PC-3 (cell line): Measurements from ENCODE around the gene INAFM2. TPM values are rescaled to one million over a fixed set of nuclear protein-coding genes. Genes with fewer than 3 reads are reported as not detected.

Source experiments
- ATAC-seq: fragments of 200-7000 bp; cut with Tn5 transposase; 2 replicates; pipeline ENCODE4 v1.9.1; 2020; ENCODE audit warnings: mild to moderate bottlenecking, moderate library complexity
- BruUV-seq: library from RNA; stranded (reverse); fragments of 400-500 nt; replicated peaks from 2 replicates; lab custom pipeline; 2021; lab: Mats Ljungman, UMichigan
- CTCF ChIA-PET: fragments of 300-600 bp; sonication (Branson Sonifier 250); formaldehyde crosslinking; loops from one replicate; lab custom pipeline; 2022; ENCODE audit warnings: antibody characterized with exemption; lab: Charles Lee
- POLR2A ChIA-PET: fragments of 300-600 bp; sonication (Branson Sonifier 250); formaldehyde crosslinking; loops from one replicate; lab custom pipeline; 2022; ENCODE audit warnings: antibody characterized with exemption; ENCODE audit not compliant: unreplicated experiment; lab: Charles Lee
- DNase-seq: peaks from one replicate; pipeline ENCODE4 v3.0.0-alpha.2; 2015
- H2AFZ ChIP-seq: fragments of 300-600 bp; sonication (generic); 2 replicates; pipeline ENCODE4 v1.6.0; 2016; ENCODE audit warnings: antibody characterized with exemption, low read length
- H3F3A ChIP-seq: fragments of 300-600 bp; sonication (generic); one replicate; pipeline ENCODE4 v1.6.0; 2017; ENCODE audit warnings: antibody characterized with exemption, low read length, control low read depth, mild to moderate bottlenecking; ENCODE audit not compliant: unreplicated experiment
- H3K27ac ChIP-seq: fragments of 300-600 bp; sonication (generic); 2 replicates; pipeline ENCODE4 v1.5.1; 2016; ENCODE audit warnings: mild to moderate bottlenecking, low read length
- H3K27me3 ChIP-seq: fragments of 300-600 bp; sonication (generic); 2 replicates; pipeline ENCODE4 v1.6.1; 2016; ENCODE audit warnings: low read length, mixed read lengths
- H3K36me3 ChIP-seq: fragments of 300-600 bp; sonication (generic); 2 replicates; pipeline ENCODE4 v1.6.1; 2016; ENCODE audit warnings: low read depth, mixed run types, low read length, mixed read lengths
- H3K4me1 ChIP-seq: fragments of 300-600 bp; sonication (generic); 2 replicates; pipeline ENCODE4 v1.5.1; 2016; ENCODE audit warnings: low read length; ENCODE audit not compliant: insufficient read depth
- H3K4me2 ChIP-seq: fragments of 300-600 bp; sonication (generic); 2 replicates; pipeline ENCODE4 v1.6.0; 2016; ENCODE audit warnings: low read length
- H3K4me3 ChIP-seq: fragments of 300-600 bp; sonication (generic); 2 replicates; pipeline ENCODE4 v1.5.1; 2016; ENCODE audit warnings: mild to moderate bottlenecking, low read length, mixed read lengths
- H3K79me2 ChIP-seq: fragments of 300-600 bp; sonication (generic); 2 replicates; pipeline ENCODE4 v1.6.1; 2017; ENCODE audit warnings: low read length, mixed read lengths
- H3K9ac ChIP-seq: fragments of 300-600 bp; sonication (generic); 2 replicates; pipeline ENCODE4 v1.6.0; 2016; ENCODE audit warnings: mild to moderate bottlenecking, low read length
- H3K9me2 ChIP-seq: fragments of 300-600 bp; sonication (generic); replicated peaks from 2 replicates; pipeline ENCODE4 v1.6.1; 2016; ENCODE audit warnings: mixed run types, low read length, mixed read lengths
- H3K9me3 ChIP-seq: fragments of 300-600 bp; sonication (generic); 2 replicates; pipeline ENCODE4 v1.6.1; 2016; ENCODE audit warnings: low read length, mixed read lengths
- H4K20me1 ChIP-seq: fragments of 300-600 bp; sonication (generic); 2 replicates; pipeline ENCODE4 v1.6.1; 2016; ENCODE audit warnings: low read length, mixed read lengths
- EZH2 ChIP-seq: fragments of 300-600 bp; sonication (generic); IDR thresholded peaks from one replicate; pipeline ENCODE4 v1.6.1; 2017; ENCODE audit warnings: antibody characterized with exemption, mild to moderate bottlenecking, low read length; ENCODE audit not compliant: unreplicated experiment
- EZH2phosphoT487 ChIP-seq: fragments of 300-600 bp; sonication (generic); IDR thresholded peaks from 2 replicates; pipeline ENCODE4 v1.6.1; 2018; ENCODE audit warnings: mild to moderate bottlenecking, antibody characterized with exemption, low read length, borderline replicate concordance
- intact Hi-C: fragments of 100-400 bp; cut with micrococcal nuclease; formaldehyde crosslinking; loops from 2 replicates; pipeline ENCODE4 v1.9.0; 2023
- total RNA-seq: library from RNA; depleted of rRNA; stranded (reverse); fragments of >200 nt; gene quantifications from 2 replicates; pipeline ENCODE4 v1.2.3, GENCODE V29; 2014
- TF ChIP-seq, protein P1 (sequence below): fragments of 300-600 bp; sonication (generic); conservative IDR thresholded peaks from 2 replicates; pipeline ENCODE4 v1.5.1; 2017; ENCODE audit warnings: antibody characterized with exemption, low read depth, mild to moderate bottlenecking, low read length

Gene INAFM2
- total RNA-seq, 1 experiment from 2014 or later: 22.1 TPM

DNA sequence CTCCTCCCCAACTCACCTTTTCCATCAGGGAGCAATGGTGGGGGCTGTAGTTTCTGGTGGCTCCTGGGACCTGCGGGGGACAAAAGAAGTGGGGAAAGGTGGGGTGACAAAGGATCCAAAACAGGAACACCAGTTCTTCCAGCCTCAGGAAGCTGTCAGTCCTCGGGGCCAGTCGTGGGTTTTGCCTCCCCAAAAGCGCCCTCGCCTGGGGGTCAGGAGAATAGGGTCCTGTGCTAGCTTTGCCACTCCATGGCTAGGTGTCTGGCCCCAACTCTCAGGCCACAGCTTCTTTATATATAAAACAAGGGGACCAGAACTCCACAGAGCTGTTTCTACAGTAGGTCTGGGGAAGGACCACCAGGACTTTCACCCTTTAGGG, 13.2 kb downstream of the INAFM2 start:
- Histone ChIP-seq H3K27ac (no peak overlapping the region; the same call in 1 of the 2 replicates), H3K36me3 (peaks cover 48% of the 10 kb centered on the region), H3F3A (peaks cover 11% of the 10 kb centered on the region), H3K4me3 (peak overlapping the region; percentile 75; the same call in 1 of the 2 replicates), H3K4me2 (peak overlapping the region; percentile 97), H3K9me3 (no peaks in the 10 kb centered on the region), H3K27me3 (no peaks in the 10 kb centered on the region), H3K79me2 (peaks cover 62% of the 10 kb centered on the region), H2AFZ (no peak overlapping the region), H3K9ac (no peak overlapping the region), H3K4me1 (peaks cover 52% of the 10 kb centered on the region), H4K20me1 (no peaks in the 10 kb centered on the region), H3K9me2 (no peaks in the 10 kb centered on the region)
- no peak for TF ChIP-seq EZH2phosphoT487
- TF ChIP-seq EZH2: no peak
- TF ChIP-seq, protein P1, sequence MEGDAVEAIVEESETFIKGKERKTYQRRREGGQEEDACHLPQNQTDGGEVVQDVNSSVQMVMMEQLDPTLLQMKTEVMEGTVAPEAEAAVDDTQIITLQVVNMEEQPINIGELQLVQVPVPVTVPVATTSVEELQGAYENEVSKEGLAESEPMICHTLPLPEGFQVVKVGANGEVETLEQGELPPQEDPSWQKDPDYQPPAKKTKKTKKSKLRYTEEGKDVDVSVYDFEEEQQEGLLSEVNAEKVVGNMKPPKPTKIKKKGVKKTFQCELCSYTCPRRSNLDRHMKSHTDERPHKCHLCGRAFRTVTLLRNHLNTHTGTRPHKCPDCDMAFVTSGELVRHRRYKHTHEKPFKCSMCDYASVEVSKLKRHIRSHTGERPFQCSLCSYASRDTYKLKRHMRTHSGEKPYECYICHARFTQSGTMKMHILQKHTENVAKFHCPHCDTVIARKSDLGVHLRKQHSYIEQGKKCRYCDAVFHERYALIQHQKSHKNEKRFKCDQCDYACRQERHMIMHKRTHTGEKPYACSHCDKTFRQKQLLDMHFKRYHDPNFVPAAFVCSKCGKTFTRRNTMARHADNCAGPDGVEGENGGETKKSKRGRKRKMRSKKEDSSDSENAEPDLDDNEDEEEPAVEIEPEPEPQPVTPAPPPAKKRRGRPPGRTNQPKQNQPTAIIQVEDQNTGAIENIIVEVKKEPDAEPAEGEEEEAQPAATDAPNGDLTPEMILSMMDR: no peak
- ATAC-seq (no peak), DNase-seq (no peak)
- intact Hi-C loops: loop anchor here (5.0 kb wide), 1 partner anchor 229 kb away; the partner anchor contains the start of gene BMF
- CTCF ChIA-PET: no interaction called here
- BruUV-seq: no TSS peak
- POLR2A ChIA-PET: no interaction called here

DNA sequence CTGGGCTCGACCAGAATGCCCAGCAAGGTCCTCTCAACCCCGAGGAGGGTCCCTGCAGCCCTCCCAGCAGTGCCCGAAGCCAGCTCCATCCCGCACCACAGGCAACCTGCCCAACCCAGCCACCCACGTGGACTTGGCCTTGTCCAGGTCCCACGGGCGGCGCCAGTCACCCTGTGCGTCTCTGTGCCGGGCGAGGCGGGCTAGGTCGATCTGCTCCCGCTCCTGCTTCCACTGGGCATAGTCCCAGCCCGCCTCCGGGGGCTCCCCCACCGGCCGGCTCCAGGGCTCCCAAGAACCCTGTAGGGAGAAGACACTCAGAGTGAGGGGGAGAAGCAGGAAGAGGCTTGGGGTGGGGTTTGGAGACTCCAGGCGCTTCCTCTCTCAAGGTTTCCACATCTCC, 14.1 kb downstream of the INAFM2 start:
- CTCF ChIA-PET: interaction anchor here (0.5 to 2.0 kb wide), 4 partner anchors 9 to 48 kb away, joined by 3 to 10 read pairs (median 4); no protein-coding TSS in a partner anchor
- intact Hi-C loops: loop anchor here (5.0 kb wide), 1 partner anchor 230 kb away; the partner anchor contains the start of gene BMF
- H3K36me3 ChIP-seq: peaks cover 48% of the 10 kb centered on the region
- no TSS peak for BruUV-seq
- DNase-seq (no peak), ATAC-seq (no peak)
- no peaks in the 10 kb centered on the region for H3K27me3 ChIP-seq
- H3F3A ChIP-seq: peaks cover 9% of the 10 kb centered on the region
- H4K20me1 ChIP-seq: no peaks in the 10 kb centered on the region
- peak overlapping the region; percentile 97 for H3K4me2 ChIP-seq
- no peak overlapping the region for H2AFZ ChIP-seq
- POLR2A ChIA-PET: interaction anchor here (2.0 kb wide), 1 partner anchor 9 kb away, joined by 8 read pairs; no protein-coding TSS in a partner anchor
- peaks cover 61% of the 10 kb centered on the region for H3K4me1 ChIP-seq
- H3K9me2 ChIP-seq: no peaks in the 10 kb centered on the region
- H3K9ac ChIP-seq: peak overlapping the region; percentile 98
- TF ChIP-seq EZH2 (no peak), EZH2phosphoT487 (no peak)
- TF ChIP-seq, protein P1: no peak
- H3K9me3 ChIP-seq: no peaks in the 10 kb centered on the region
- peak overlapping the region; percentile 75 for H3K4me3 ChIP-seq
- H3K27ac ChIP-seq: peak overlapping the region; percentile 100
- peaks cover 63% of the 10 kb centered on the region for H3K79me2 ChIP-seq
